Measurements from ENCODE around the gene GNAI3. TPM values are rescaled to one million over a fixed set of nuclear protein-coding genes. Genes with fewer than 3 reads are reported as not detected.

The GNAI3 gene
- polyA plus RNA-seq, 1 donor from 2014 or later: 10.6 TPM

DNA sequence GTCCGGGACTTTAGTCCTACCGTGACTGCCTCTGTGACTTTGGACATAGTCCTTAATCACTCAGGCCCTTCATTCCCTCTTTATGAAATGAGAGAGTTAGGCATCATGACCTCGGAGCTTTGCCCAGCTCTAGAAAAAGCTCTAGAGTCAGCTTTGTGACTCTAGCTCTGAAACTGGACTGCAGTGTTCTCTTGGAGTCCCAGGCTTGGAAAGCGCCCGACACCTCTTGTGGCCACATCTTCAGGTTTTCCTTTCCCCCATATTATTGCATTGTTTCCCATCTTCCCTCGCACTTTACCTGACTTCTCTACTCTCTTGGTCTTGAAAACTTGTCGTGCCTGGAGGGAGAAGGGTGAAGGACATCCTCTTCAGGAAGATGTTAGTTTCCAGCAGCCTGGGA, 26.4 kb upstream of the GNAI3 start:
- Histone ChIP-seq H3K4me3 (ENCODE audit: low read length) (no peak overlapping the region), H4K20me1 (ENCODE audit: insufficient read depth) (no peaks in the 10 kb centered on the region), H3K27ac (ENCODE audit: low read length) (no peak overlapping the region), H3K9me2 (ENCODE audit: insufficient read depth, low read length) (no peaks in the 10 kb centered on the region), H3K36me3 (ENCODE audit: insufficient read depth, low read length) (no peaks in the 10 kb centered on the region), H3K9ac (ENCODE audit: low read length) (no peak overlapping the region), H3K27me3 (ENCODE audit: insufficient read depth, low read depth, low read length) (no peaks in the 10 kb centered on the region), H3K9me3 (ENCODE audit: low read length) (no peaks in the 10 kb centered on the region), H3K4me2 (ENCODE audit: low read length) (no peak overlapping the region), H3F3A (ENCODE audit: insufficient read depth, low read length, poor library complexity, severe bottlenecking) (no peaks in the 10 kb centered on the region), H2AFZ (ENCODE audit: low read depth, low read length) (no peak overlapping the region), H3K79me2 (replicated peaks; ENCODE audit: insufficient read depth, low read length) (no peaks in the 10 kb centered on the region)
- TF ChIP-seq EP300 (conservative IDR thresholded peaks at IDR 0.05; ENCODE audit: poor library complexity, severe bottlenecking): no peak
- TF ChIP-seq, protein P1, sequence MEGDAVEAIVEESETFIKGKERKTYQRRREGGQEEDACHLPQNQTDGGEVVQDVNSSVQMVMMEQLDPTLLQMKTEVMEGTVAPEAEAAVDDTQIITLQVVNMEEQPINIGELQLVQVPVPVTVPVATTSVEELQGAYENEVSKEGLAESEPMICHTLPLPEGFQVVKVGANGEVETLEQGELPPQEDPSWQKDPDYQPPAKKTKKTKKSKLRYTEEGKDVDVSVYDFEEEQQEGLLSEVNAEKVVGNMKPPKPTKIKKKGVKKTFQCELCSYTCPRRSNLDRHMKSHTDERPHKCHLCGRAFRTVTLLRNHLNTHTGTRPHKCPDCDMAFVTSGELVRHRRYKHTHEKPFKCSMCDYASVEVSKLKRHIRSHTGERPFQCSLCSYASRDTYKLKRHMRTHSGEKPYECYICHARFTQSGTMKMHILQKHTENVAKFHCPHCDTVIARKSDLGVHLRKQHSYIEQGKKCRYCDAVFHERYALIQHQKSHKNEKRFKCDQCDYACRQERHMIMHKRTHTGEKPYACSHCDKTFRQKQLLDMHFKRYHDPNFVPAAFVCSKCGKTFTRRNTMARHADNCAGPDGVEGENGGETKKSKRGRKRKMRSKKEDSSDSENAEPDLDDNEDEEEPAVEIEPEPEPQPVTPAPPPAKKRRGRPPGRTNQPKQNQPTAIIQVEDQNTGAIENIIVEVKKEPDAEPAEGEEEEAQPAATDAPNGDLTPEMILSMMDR (IDR thresholded peaks at IDR 0.05; ENCODE audit: poor library complexity, severe bottlenecking): no peak
- TF ChIP-seq SMC3 (conservative IDR thresholded peaks at IDR 0.05; ENCODE audit: poor library complexity): no peak

DNA sequence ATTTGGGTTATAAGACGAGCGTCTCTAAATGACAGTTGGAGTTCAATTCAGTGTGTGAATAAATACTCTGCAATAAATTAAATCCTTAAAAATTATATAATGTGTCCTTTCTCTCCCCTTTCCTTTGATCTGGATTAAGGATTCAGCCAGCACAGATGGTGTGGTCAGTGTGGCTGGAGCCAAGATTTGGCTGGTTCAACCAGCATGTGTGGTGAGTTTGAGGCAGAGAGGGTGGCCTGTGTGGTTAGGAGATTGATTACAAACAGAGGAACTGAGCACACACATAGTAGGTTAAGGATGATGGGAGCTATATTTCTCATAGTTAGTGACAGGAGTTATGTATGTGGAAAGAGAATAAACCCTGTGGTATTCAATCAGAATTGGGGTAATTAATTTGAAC, 24.7 kb upstream of the GNAI3 start:
- TF ChIP-seq TAF1 (IDR thresholded peaks at IDR 0.05; ENCODE audit: low read depth) (no peak), SMC3 (conservative IDR thresholded peaks at IDR 0.05; ENCODE audit: poor library complexity) (no peak), POLR2AphosphoS5 (IDR thresholded peaks at IDR 0.05) (no peak), RAD21 (conservative IDR thresholded peaks at IDR 0.05) (no peak), EZH2 (IDR thresholded peaks at IDR 0.05; ENCODE audit: borderline replicate concordance, insufficient read depth, low read length, poor library complexity, severe bottlenecking) (no peak)
- TF ChIP-seq, protein P2, sequence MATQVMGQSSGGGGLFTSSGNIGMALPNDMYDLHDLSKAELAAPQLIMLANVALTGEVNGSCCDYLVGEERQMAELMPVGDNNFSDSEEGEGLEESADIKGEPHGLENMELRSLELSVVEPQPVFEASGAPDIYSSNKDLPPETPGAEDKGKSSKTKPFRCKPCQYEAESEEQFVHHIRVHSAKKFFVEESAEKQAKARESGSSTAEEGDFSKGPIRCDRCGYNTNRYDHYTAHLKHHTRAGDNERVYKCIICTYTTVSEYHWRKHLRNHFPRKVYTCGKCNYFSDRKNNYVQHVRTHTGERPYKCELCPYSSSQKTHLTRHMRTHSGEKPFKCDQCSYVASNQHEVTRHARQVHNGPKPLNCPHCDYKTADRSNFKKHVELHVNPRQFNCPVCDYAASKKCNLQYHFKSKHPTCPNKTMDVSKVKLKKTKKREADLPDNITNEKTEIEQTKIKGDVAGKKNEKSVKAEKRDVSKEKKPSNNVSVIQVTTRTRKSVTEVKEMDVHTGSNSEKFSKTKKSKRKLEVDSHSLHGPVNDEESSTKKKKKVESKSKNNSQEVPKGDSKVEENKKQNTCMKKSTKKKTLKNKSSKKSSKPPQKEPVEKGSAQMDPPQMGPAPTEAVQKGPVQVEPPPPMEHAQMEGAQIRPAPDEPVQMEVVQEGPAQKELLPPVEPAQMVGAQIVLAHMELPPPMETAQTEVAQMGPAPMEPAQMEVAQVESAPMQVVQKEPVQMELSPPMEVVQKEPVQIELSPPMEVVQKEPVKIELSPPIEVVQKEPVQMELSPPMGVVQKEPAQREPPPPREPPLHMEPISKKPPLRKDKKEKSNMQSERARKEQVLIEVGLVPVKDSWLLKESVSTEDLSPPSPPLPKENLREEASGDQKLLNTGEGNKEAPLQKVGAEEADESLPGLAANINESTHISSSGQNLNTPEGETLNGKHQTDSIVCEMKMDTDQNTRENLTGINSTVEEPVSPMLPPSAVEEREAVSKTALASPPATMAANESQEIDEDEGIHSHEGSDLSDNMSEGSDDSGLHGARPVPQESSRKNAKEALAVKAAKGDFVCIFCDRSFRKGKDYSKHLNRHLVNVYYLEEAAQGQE (IDR thresholded peaks at IDR 0.05; ENCODE audit: borderline replicate concordance): no peak
- Histone ChIP-seq H3K4me2 (ENCODE audit: low read length) (no peak overlapping the region), H3K79me2 (replicated peaks; ENCODE audit: insufficient read depth, low read length) (no peaks in the 10 kb centered on the region), H3K27me3 (ENCODE audit: insufficient read depth, low read depth, low read length) (no peaks in the 10 kb centered on the region), H2AFZ (ENCODE audit: low read depth, low read length) (no peak overlapping the region), H3F3A (ENCODE audit: insufficient read depth, low read length, poor library complexity, severe bottlenecking) (no peaks in the 10 kb centered on the region), H3K9me3 (ENCODE audit: low read length) (no peaks in the 10 kb centered on the region), H3K4me3 (ENCODE audit: low read length) (no peak overlapping the region), H3K27ac (ENCODE audit: low read length) (no peak overlapping the region), H3K36me3 (ENCODE audit: insufficient read depth, low read length) (no peaks in the 10 kb centered on the region), H3K9me2 (ENCODE audit: insufficient read depth, low read length) (no peaks in the 10 kb centered on the region), H3K9ac (ENCODE audit: low read length) (no peak overlapping the region), H4K20me1 (ENCODE audit: insufficient read depth) (no peaks in the 10 kb centered on the region)

DNA sequence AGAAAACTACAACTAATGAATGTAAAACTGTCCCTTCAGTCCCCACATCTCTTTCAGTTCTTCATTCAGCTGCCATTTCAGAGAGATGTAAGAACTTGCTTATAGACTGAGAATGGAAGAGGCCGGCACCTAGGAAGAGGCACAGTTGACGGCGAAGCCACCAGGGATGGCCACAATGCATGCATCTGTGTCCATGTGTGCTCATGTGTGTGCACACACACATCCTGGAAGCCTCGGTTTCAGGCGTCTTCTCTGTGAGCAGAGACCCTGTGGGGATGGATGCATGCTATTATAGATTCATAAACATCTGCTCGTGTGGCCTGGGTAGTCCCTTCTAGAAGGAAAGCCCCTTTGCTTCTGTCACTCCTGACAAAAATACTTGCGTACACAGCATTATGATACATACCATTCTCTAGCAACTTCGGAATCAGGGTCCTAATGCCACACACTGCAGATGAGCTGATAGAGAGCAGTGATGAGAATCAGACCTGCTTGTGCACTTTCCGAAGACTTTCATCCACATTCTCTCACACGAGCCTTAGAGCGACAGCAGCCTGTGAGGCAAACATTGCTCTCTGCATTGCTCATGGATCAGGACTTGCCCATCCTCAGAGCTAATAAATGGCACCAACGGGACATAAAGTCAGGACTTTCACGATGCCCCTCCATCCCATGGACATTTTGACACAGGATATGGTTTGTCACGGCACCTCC, 21.2 kb upstream of the GNAI3 start:
- no peak overlapping the region for H3K27ac ChIP-seq (ENCODE audit: low read length)
- H3K9ac ChIP-seq (ENCODE audit: low read length): no peak overlapping the region
- H3K4me3 ChIP-seq (ENCODE audit: low read length): no peak overlapping the region
- no peak for TF ChIP-seq RAD21 (conservative IDR thresholded peaks at IDR 0.05)
- no peaks in the 10 kb centered on the region for H3F3A ChIP-seq (ENCODE audit: insufficient read depth, low read length, poor library complexity, severe bottlenecking)
- H3K9me3 ChIP-seq (ENCODE audit: low read length): no peaks in the 10 kb centered on the region
- H3K27me3 ChIP-seq (ENCODE audit: insufficient read depth, low read depth, low read length): no peaks in the 10 kb centered on the region
- H3K9me2 ChIP-seq (ENCODE audit: insufficient read depth, low read length): no peaks in the 10 kb centered on the region
- H2AFZ ChIP-seq (ENCODE audit: low read depth, low read length): no peak overlapping the region
- H4K20me1 ChIP-seq (ENCODE audit: insufficient read depth): no peaks in the 10 kb centered on the region
- no peaks in the 10 kb centered on the region for H3K36me3 ChIP-seq (ENCODE audit: insufficient read depth, low read length)
- H3K4me2 ChIP-seq (ENCODE audit: low read length): no peak overlapping the region
- H3K79me2 ChIP-seq (replicated peaks; ENCODE audit: insufficient read depth, low read length): no peaks in the 10 kb centered on the region

Measured in neural cell (in vitro differentiated cells).